Body of pancreas (tissue), 4 donors: ENCODE data around the gene IPPK. TPM values are rescaled to one million over a fixed set of nuclear protein-coding genes. Genes with fewer than 3 reads are reported as not detected.
A peak's percentile ranks its signal among the peaks of the same experiment; 100 is the strongest.

Experiments
- ATAC-seq: fragments of 150-250 bp; one replicate; pipeline ENCODE4 v1.9.1; 2016
- DNase-seq, 4 donors: peaks; one replicate each; pipeline ENCODE4 v3.0.0-alpha.2; 2019
- H3K27ac ChIP-seq, 4 donors: fragments of 200-600 bp; sonication (generic); 1 replicate in 3 of 4; 2 replicates in 1 of 4; pipeline versions ENCODE4 v1.5.1 to v1.6.1; 2016 to 2019; ENCODE audit warnings: mild to moderate bottlenecking in 1 of 4, mixed read lengths in 1 of 4, moderate library complexity in 1 of 4
- H3K27me3 ChIP-seq, 2 donors: fragments of 200-600 bp; sonication (generic); one replicate each; pipeline ENCODE4 v1.6.0; 2016; ENCODE audit warnings: mild to moderate bottlenecking in 1 of 2
- H3K36me3 ChIP-seq, 2 donors: fragments of 200-600 bp; sonication (generic); replicated peaks in 1 of 2; 2 replicates each; pipeline ENCODE4 v1.5.1; 2016; ENCODE audit warnings: low read depth in 2 of 2; ENCODE audit not compliant: insufficient read depth in 1 of 2
- H3K4me1 ChIP-seq: fragments of 200-600 bp; sonication (generic); one replicate; pipeline ENCODE4 v1.6.0; 2016
- H3K4me3 ChIP-seq, 2 donors: fragments of 200-600 bp; sonication (generic); 1 replicate in 1 of 2; 2 replicates in 1 of 2; pipeline ENCODE4 v1.5.1; 2016 to 2019
- H3K9me3 ChIP-seq, 3 donors: fragments of 200-600 bp; sonication (generic); 1 replicate in 2 of 3; 2 replicates in 1 of 3; pipeline ENCODE4 v1.5.1; 2016
- CTCF ChIP-seq, 7 experiments: fragments of 450-650 bp in 4 of 7; fragments of 200-600 bp in 3 of 7; sonication (generic) in 3 of 7; IDR thresholded peaks; one replicate each; pipeline ENCODE4 v1.5.1; 2016 to 2019; ENCODE audit warnings: antibody characterized with exemption in 7 of 7
- POLR2A ChIP-seq, 3 donors: fragments of 450-650 bp; IDR thresholded peaks; one replicate each; pipeline ENCODE4 v1.6.1; 2016; ENCODE audit warnings: antibody characterized with exemption in 3 of 3, mild to moderate bottlenecking in 2 of 3
- WGBS, 2 donors: methylation state at CpG; one replicate each; pipeline ENCODE4 v1.1.5; 2017; 5-methylcytosine and 5-hydroxymethylcytosine counted together
- intact Hi-C: fragments of 100-400 bp; cut with DNase I; formaldehyde crosslinking; loops from one replicate; pipeline ENCODE4 v1.15.1; 2023
- total RNA-seq, 2 donors: library from RNA; depleted of rRNA; stranded (reverse); fragments of >200 nt; gene quantifications; one replicate each; pipeline ENCODE4 v1.1.0, GENCODE V29; 2016

IPPK gene
- total RNA-seq, 2 donors from 2014 or later = 2.9 to 6.3 TPM

- peaks cover 11% of the 10 kb centered on the region for H3K4me1 ChIP-seq
- no peak overlapping the region for H3K4me3 ChIP-seq
- TF ChIP-seq POLR2A (IDR thresholded peaks at IDR 0.05) = no peak
- no peak for TF ChIP-seq CTCF (IDR thresholded peaks at IDR 0.05)
- H3K27ac ChIP-seq = no peak overlapping the region
- H3K36me3 ChIP-seq = peaks cover 0 to 5% of the 10 kb centered on the region in 2 donors
- H3K9me3 ChIP-seq = no peaks in the 10 kb centered on the region
- DNase-seq (peak in 1 of 4 donors; percentile 28), ATAC-seq (peak; percentile 29)
- intact Hi-C loops = no loop called here
- 85 to 92% methylated on average over 26 to 32 of the region's 32 CpGs for WGBS, 2 donors
- H3K27me3 ChIP-seq = no peaks in the 10 kb centered on the region
Observed at GRCh38 chr9:92610470-92611420, 59.2 kb downstream of the IPPK start.

GRCh38 chr9:92608909-92609445 lies 61.0 kb downstream of the IPPK start:
- ATAC-seq = no peak
- peak overlapping the region in 2 of 4 donors; percentile 15 to 46 for H3K27ac ChIP-seq

GRCh38 chr9:92608241-92608908 lies 61.6 kb downstream of the IPPK start:
- H3K4me3 ChIP-seq = no peak overlapping the region
- TF ChIP-seq CTCF (IDR thresholded peaks at IDR 0.05) (no peak), POLR2A (IDR thresholded peaks at IDR 0.05) (no peak)
- intact Hi-C loops = no loop called here
- H3K27ac ChIP-seq = peak overlapping the region in 1 of 4 donors; percentile 46
- DNase-seq (no peak), ATAC-seq (no peak)
- peaks cover 0 to 2% of the 10 kb centered on the region in 2 donors for H3K36me3 ChIP-seq
- H3K27me3 ChIP-seq = no peaks in the 10 kb centered on the region
- H3K9me3 ChIP-seq = peaks cover 0 to 3% (median 0%) of the 10 kb centered on the region in 3 donors
- H3K4me1 ChIP-seq = peaks cover 11% of the 10 kb centered on the region
- WGBS, 2 donors = 38 to 42% methylated on average over 10 of the region's 10 CpGs

More at GRCh38 chr9:92608909-92609445, 61.0 kb downstream of the IPPK start:
- TF ChIP-seq CTCF (IDR thresholded peaks at IDR 0.05) (no peak), POLR2A (IDR thresholded peaks at IDR 0.05) (no peak)
- H3K4me3 ChIP-seq = no peak overlapping the region
- 58 to 62% methylated on average over 9 to 11 of the region's 11 CpGs for WGBS, 2 donors
- no peaks in the 10 kb centered on the region for H3K9me3 ChIP-seq
- peak in 1 of 4 donors; percentile 23 for DNase-seq
- H3K36me3 ChIP-seq = peaks cover 0 to 2% of the 10 kb centered on the region in 2 donors
- H3K4me1 ChIP-seq = peaks cover 11% of the 10 kb centered on the region
- intact Hi-C loops = no loop called here
- no peaks in the 10 kb centered on the region for H3K27me3 ChIP-seq

GRCh38 chr9:92607773-92608172 lies 62.2 kb downstream of the IPPK start:
- WGBS, 2 donors = 25 to 37% methylated on average over 4 of the region's 4 CpGs
- ATAC-seq (no peak), DNase-seq (peak in 3 of 4 donors; percentile 23 to 57 (median 50))

More at GRCh38 chr9:92607773-92608172, 62.2 kb downstream of the IPPK start:
- H3K36me3 ChIP-seq = peaks cover 0 to 2% of the 10 kb centered on the region in 2 donors
- no peak overlapping the region for H3K4me3 ChIP-seq
- TF ChIP-seq CTCF (IDR thresholded peaks at IDR 0.05) (no peak), POLR2A (IDR thresholded peaks at IDR 0.05) (no peak)
- intact Hi-C loops = no loop called here
- no peaks in the 10 kb centered on the region for H3K27me3 ChIP-seq
- H3K9me3 ChIP-seq = peaks cover 0 to 3% (median 0%) of the 10 kb centered on the region in 3 donors
- H3K27ac ChIP-seq = no peak overlapping the region
- H3K4me1 ChIP-seq = peaks cover 11% of the 10 kb centered on the region
